HG03095 (cell line): Measurements from ENCODE around the gene RGL1.
A peak's percentile ranks its signal among the peaks of the same experiment; 100 is the strongest.
"Not testable (repeated sequence)": the region's sequence is repeated elsewhere in the genome, so short reads cannot be mapped to it uniquely, and the experiment has no call there.

ENCODE experiments used
- ATAC-seq: cut with Tn5 transposase; IDR thresholded peaks from one replicate; pipeline ENCODE4 v1.9.1; 2021; ENCODE audit warnings: moderate library complexity; ENCODE audit not compliant: unreplicated experiment

Gene RGL1

GRCh38 chr1:183804916-183805841, at the start of gene RGL1:
RGL1 (plus strand) TSS chr1:183805120; CDS start chr1:183805298, 178 bp downstream.
- ATAC-seq = peak; percentile 50

- no peak for ATAC-seq
Measured at GRCh38 chr1:183756326-183756725, 48.6 kb upstream of the RGL1 start.

- ATAC-seq = no peak
Measured at GRCh38 chr1:183757061-183757460, 47.9 kb upstream of the RGL1 start.

- ATAC-seq = no peak
Measured at GRCh38 chr1:183758913-183759312, 46.0 kb upstream of the RGL1 start.

GRCh38 chr1:183760661-183761060, 44.3 kb upstream of the RGL1 start:
- no peak for ATAC-seq

GRCh38 chr1:183761871-183762270, 43.0 kb upstream of the RGL1 start:
- no peak for ATAC-seq

GRCh38 chr1:183762856-183763255, 42.1 kb upstream of the RGL1 start:
- ATAC-seq = not testable (repeated sequence)

GRCh38 chr1:183764981-183765380, 39.9 kb upstream of the RGL1 start:
- ATAC-seq = no peak

GRCh38 chr1:183769956-183770815, 34.7 kb upstream of the RGL1 start:
- no peak for ATAC-seq

- ATAC-seq = no peak
Measured at GRCh38 chr1:183770816-183771128, 34.1 kb upstream of the RGL1 start.

- ATAC-seq = no peak
Measured at GRCh38 chr1:183773482-183774274, 31.2 kb upstream of the RGL1 start.

GRCh38 chr1:183774938-183775337, 30.0 kb upstream of the RGL1 start:
- ATAC-seq = no peak

GRCh38 chr1:183776731-183777130, 28.2 kb upstream of the RGL1 start:
- ATAC-seq = no peak

- ATAC-seq = no peak
Measured at GRCh38 chr1:183777328-183777727, 27.6 kb upstream of the RGL1 start.

- no peak for ATAC-seq
Measured at GRCh38 chr1:183778045-183778444, 26.9 kb upstream of the RGL1 start.

GRCh38 chr1:183778568-183779433, 26.1 kb upstream of the RGL1 start:
- ATAC-seq = no peak

GRCh38 chr1:183780159-183780558, 24.8 kb upstream of the RGL1 start:
- no peak for ATAC-seq

GRCh38 chr1:183780757-183781156, 24.2 kb upstream of the RGL1 start:
- ATAC-seq = no peak

- no peak for ATAC-seq
Measured at GRCh38 chr1:183783342-183783741, 21.6 kb upstream of the RGL1 start.
